T-helper 1 cell treated with Interleukin-12 subunit alpha and Interleukin-12 subunit beta and Interleukin-4 antibody, amounts not matched to agents 30 ng/mL and 1 ng/mL, for 36 hours (primary cell): ENCODE results near the gene STS. TPM values are rescaled to one million over a fixed set of nuclear protein-coding genes. Genes with fewer than 3 reads are reported as not detected.

Experiments used
- intact Hi-C: fragments of 100-400 bp; cut with micrococcal nuclease; formaldehyde crosslinking; loops from one replicate; pipeline ENCODE4 v1.15.1; 2024
- total RNA-seq: library from RNA; stranded (reverse); gene quantifications from 2 replicates; pipeline ENCODE4 v1.2.3, GENCODE V29; 2022

STS gene
- total RNA-seq = 2.0 TPM in 2 replicates

- intact Hi-C loops = no loop called here
Measured at GRCh38 chrX:7147413-7147977, at the start of gene STS. STS (plus strand) TSS chrX:7147712; CDS start chrX:7253200, 105,488 bp downstream.

GRCh38 chrX:7100022-7100421, 47.5 kb upstream of the STS start:
- intact Hi-C loops = no loop called here

- intact Hi-C loops = no loop called here
Measured at GRCh38 chrX:7102119-7102518, 45.4 kb upstream of the STS start.

GRCh38 chrX:7106649-7107048, 40.9 kb upstream of the STS start:
- intact Hi-C loops = no loop called here

GRCh38 chrX:7108030-7108429, 39.5 kb upstream of the STS start:
- intact Hi-C loops = no loop called here

- intact Hi-C loops = no loop called here
Measured at GRCh38 chrX:7109049-7109531, 38.4 kb upstream of the STS start.

GRCh38 chrX:7109838-7110793, 37.4 kb upstream of the STS start:
- intact Hi-C loops = no loop called here

- intact Hi-C loops = no loop called here
Measured at GRCh38 chrX:7110821-7111276, 36.7 kb upstream of the STS start.

GRCh38 chrX:7111518-7111917, 36.0 kb upstream of the STS start:
- intact Hi-C loops = no loop called here

GRCh38 chrX:7112071-7112470, 35.4 kb upstream of the STS start:
- intact Hi-C loops = no loop called here

- intact Hi-C loops = no loop called here
Measured at GRCh38 chrX:7115557-7115956, 32.0 kb upstream of the STS start.

GRCh38 chrX:7116081-7116480, 31.4 kb upstream of the STS start:
- intact Hi-C loops = no loop called here

GRCh38 chrX:7117587-7117986, 29.9 kb upstream of the STS start:
- intact Hi-C loops = no loop called here

- intact Hi-C loops = no loop called here
Measured at GRCh38 chrX:7119950-7120877, 27.3 kb upstream of the STS start.

GRCh38 chrX:7120878-7121219, 26.7 kb upstream of the STS start:
- intact Hi-C loops = no loop called here

GRCh38 chrX:7127056-7127455, 20.5 kb upstream of the STS start:
- intact Hi-C loops = no loop called here

- intact Hi-C loops = loop anchor here (1.0 to 5.0 kb wide), 3 partner anchors 17 to 796 kb away; partner anchors contain the start of genes PNPLA4 and PUDP
Measured at GRCh38 chrX:7131621-7132020, 15.9 kb upstream of the STS start.

- intact Hi-C loops = loop anchor here (1.0 to 5.0 kb wide), 3 partner anchors 16 to 795 kb away; partner anchors contain the start of genes PNPLA4 and PUDP
Measured at GRCh38 chrX:7132335-7133049, 15.0 kb upstream of the STS start.

GRCh38 chrX:7133050-7133440, 14.5 kb upstream of the STS start:
- intact Hi-C loops = loop anchor here (5.0 kb wide), 1 partner anchor 794 kb away; the partner anchor contains the start of gene PNPLA4

GRCh38 chrX:7134981-7135380, 12.5 kb upstream of the STS start:
- intact Hi-C loops = loop anchor here (5.0 kb wide), 1 partner anchor 792 kb away; the partner anchor contains the start of gene PNPLA4
